GM12878 (cell line): ENCODE measurements around the gene RBM12. TPM values are rescaled to one million over a fixed set of nuclear protein-coding genes. Genes with fewer than 3 reads are reported as not detected.

Experiments
- ATAC-seq: fragments of 200-7000 bp; cut with Tn5 transposase; 3 replicates; pipeline ENCODE4 v1.9.1; 2020; ENCODE audit warnings: mild to moderate bottlenecking, moderate library complexity
- BruUV-seq: library from RNA; stranded (reverse); fragments of 400-500 nt; replicated peaks from 2 replicates; lab custom pipeline; 2021; lab: Mats Ljungman, UMichigan
- CTCF ChIA-PET: fragments of 300-600 bp; sonication (Branson Sonifier 250); formaldehyde crosslinking; extraction: SDS; loops from one replicate; lab custom pipeline; 2021; ENCODE audit warnings: inconsistent platforms; lab: Yijun Ruan, JAX
- POLR2A ChIA-PET: fragments of 350-600 bp; formaldehyde crosslinking; extraction: SDS; loops from one replicate; lab custom pipeline; 2021; ENCODE audit warnings: inconsistent platforms; lab: Charles Lee
- RAD21 ChIA-PET: fragments of 300-600 bp; sonication (Branson Sonifier 250); formaldehyde crosslinking; loops from one replicate; lab custom pipeline; 2023; ENCODE audit warnings: antibody characterized with exemption; ENCODE audit not compliant: unreplicated experiment; lab: Charles Lee
- SMC1A ChIA-PET: fragments of 300-600 bp; sonication (Branson Sonifier 250); formaldehyde crosslinking; loops from one replicate; lab custom pipeline; 2023; ENCODE audit not compliant: unreplicated experiment, uncharacterized antibody; lab: Charles Lee
- DNase-seq: peaks from one replicate; pipeline ENCODE4 v3.0.0-alpha.2; 2011; ENCODE audit warnings: low read depth, low spot score
- FAIRE-seq: peaks from 3 replicates; lab custom pipeline; 2011; peaks lifted over from hg19 to GRCh38; lab: Jason Lieb, UNC
- H2AFZ ChIP-seq: 2 replicates; pipeline ENCODE4 v1.6.0; 2011; ENCODE audit warnings: low read depth, low read length, control low read depth; ENCODE audit not compliant: control insufficient read depth
- H3K27ac ChIP-seq: 2 replicates; pipeline ENCODE4 v1.5.1; 2011; ENCODE audit warnings: control low read depth; ENCODE audit not compliant: control insufficient read depth, insufficient read depth
- H3K27me3 ChIP-seq, 2 experiments: replicated peaks in 1 of 2; 2 replicates each; pipeline versions ENCODE4 v1.6.0 to v1.6.1; 2011; ENCODE audit warnings: low read length in 1 of 2; ENCODE audit not compliant: control insufficient read depth in 2 of 2, insufficient read depth in 2 of 2
- H3K36me3 ChIP-seq, 2 experiments: 2 replicates each; pipeline ENCODE4 v1.5.1; 2011; ENCODE audit warnings: low read length in 1 of 2; ENCODE audit not compliant: control insufficient read depth in 2 of 2, insufficient read depth in 2 of 2
- H3K4me1 ChIP-seq: 2 replicates; pipeline ENCODE4 v1.6.1; 2011; ENCODE audit warnings: mild to moderate bottlenecking, low read length, moderate library complexity, mixed read lengths; ENCODE audit not compliant: control insufficient read depth, insufficient read depth
- H3K4me2 ChIP-seq: 2 replicates; pipeline ENCODE4 v1.6.0; 2011; ENCODE audit warnings: control low read depth; ENCODE audit not compliant: control insufficient read depth, insufficient read depth
- H3K4me3 ChIP-seq: fragments of 200-600 bp; sonication (generic); 2 replicates; pipeline ENCODE4 v1.5.1; 2016
- H3K79me2 ChIP-seq: 2 replicates; pipeline ENCODE4 v1.6.0; 2011; ENCODE audit warnings: low read length; ENCODE audit not compliant: control insufficient read depth, insufficient read depth
- H3K9ac ChIP-seq: 2 replicates; pipeline ENCODE4 v1.8.0; 2011; ENCODE audit warnings: low read length, control low read depth, mixed read lengths; ENCODE audit not compliant: control insufficient read depth, insufficient read depth
- H3K9me3 ChIP-seq: replicated peaks from 3 replicates; pipeline ENCODE4 v1.5.1; 2011; ENCODE audit warnings: mild to moderate bottlenecking, low read length; ENCODE audit not compliant: control insufficient read depth, insufficient read depth
- H4K20me1 ChIP-seq: 2 replicates; pipeline ENCODE4 v1.6.0; 2011; ENCODE audit not compliant: control insufficient read depth, insufficient read depth
- ATF7 ChIP-seq: fragments of 450-650 bp; IDR thresholded peaks from 2 replicates; pipeline ENCODE4 v1.6.1; 2016; ENCODE audit warnings: low read depth, mild to moderate bottlenecking
- BACH1 ChIP-seq: fragments of 450-650 bp; IDR thresholded peaks from 2 replicates; pipeline ENCODE4 v1.6.1; 2017; ENCODE audit warnings: mild to moderate bottlenecking, borderline replicate concordance
- BHLHE40 ChIP-seq, 2 experiments: fragments of 450-650 bp in 1 of 2; IDR thresholded peaks; 2 replicates each; pipeline ENCODE4 v1.6.1; 2011 to 2017; ENCODE audit warnings: low read depth in 2 of 2, borderline replicate concordance in 1 of 2, improper control_type of control experiment in 1 of 2, low read length in 1 of 2, mild to moderate bottlenecking in 1 of 2
- CHD2 ChIP-seq: IDR thresholded peaks from 2 replicates; pipeline ENCODE4 v1.6.1; 2011; ENCODE audit warnings: low read depth, low read length, improper control_type of control experiment, borderline replicate concordance
- CREM ChIP-seq: IDR thresholded peaks from 2 replicates; pipeline ENCODE4 v1.6.1; 2014; ENCODE audit warnings: antibody characterized with exemption, low read depth
- DPF2 ChIP-seq: fragments of 450-650 bp; IDR thresholded peaks from 2 replicates; pipeline ENCODE4 v1.6.1; 2017; ENCODE audit warnings: mild to moderate bottlenecking
- GATAD2B ChIP-seq: fragments of 450-650 bp; conservative IDR thresholded peaks from 2 replicates; pipeline ENCODE4 v1.6.1; 2017; ENCODE audit warnings: low read depth, mild to moderate bottlenecking, moderate library complexity
- HDAC2 ChIP-seq: fragments of 200-600 bp; sonication (generic); IDR thresholded peaks from 2 replicates; pipeline ENCODE4 v1.6.1; 2017
- HDGF ChIP-seq: fragments of 450-650 bp; IDR thresholded peaks from 2 replicates; pipeline ENCODE4 v1.6.1; 2016; ENCODE audit warnings: antibody characterized with exemption
- IKZF1 ChIP-seq: fragments of 450-650 bp; conservative IDR thresholded peaks from 2 replicates; pipeline ENCODE4 v1.6.1; 2017; ENCODE audit warnings: antibody characterized with exemption, mild to moderate bottlenecking
- KAT2A ChIP-seq: conservative IDR thresholded peaks from 2 replicates; pipeline ENCODE4 v1.6.1; 2011; ENCODE audit warnings: low read depth, low read length; ENCODE audit not compliant: control insufficient read depth
- LARP7 ChIP-seq: fragments of 450-650 bp; IDR thresholded peaks from 2 replicates; pipeline ENCODE4 v1.6.1; 2017; ENCODE audit warnings: mild to moderate bottlenecking
- MTA2 ChIP-seq: fragments of 450-650 bp; IDR thresholded peaks from 2 replicates; pipeline ENCODE4 v1.6.1; 2016; ENCODE audit warnings: low read depth, mild to moderate bottlenecking, moderate library complexity
- NBN ChIP-seq: fragments of 450-650 bp; IDR thresholded peaks from 2 replicates; pipeline ENCODE4 v1.6.1; 2016
- NR2C1 ChIP-seq: fragments of 450-650 bp; IDR thresholded peaks from 2 replicates; pipeline ENCODE4 v1.6.1; 2017; ENCODE audit warnings: antibody characterized with exemption, mild to moderate bottlenecking, moderate library complexity
- NR2F1 ChIP-seq: fragments of 450-650 bp; conservative IDR thresholded peaks from 2 replicates; pipeline ENCODE4 v1.6.1; 2017; ENCODE audit warnings: mild to moderate bottlenecking
- RELA ChIP-seq: fragments of 450-650 bp; IDR thresholded peaks from 2 replicates; pipeline ENCODE4 v1.8.0; 2014; ENCODE audit warnings: borderline replicate concordance; ENCODE audit not compliant: partially characterized antibody
- RFX5 ChIP-seq: IDR thresholded peaks from 2 replicates; pipeline ENCODE4 v1.6.1; 2011; ENCODE audit warnings: low read depth, low read length, improper control_type of control experiment
- RUNX3 ChIP-seq: IDR thresholded peaks from 2 replicates; pipeline ENCODE4 v1.6.1; 2012; ENCODE audit warnings: low read length, inconsistent platforms
- SIN3A ChIP-seq: IDR thresholded peaks from 2 replicates; pipeline ENCODE4 v1.6.1; 2012; ENCODE audit warnings: low read depth, low read length, improper control_type of control experiment
- SMAD1 ChIP-seq: fragments of 450-650 bp; IDR thresholded peaks from 2 replicates; pipeline ENCODE4 v1.6.1; 2018; ENCODE audit warnings: mild to moderate bottlenecking, low read depth; ENCODE audit not compliant: partially characterized antibody
- SMARCA5 ChIP-seq: fragments of 450-650 bp; IDR thresholded peaks from 2 replicates; pipeline ENCODE4 v1.6.1; 2017; ENCODE audit warnings: mild to moderate bottlenecking
- SMC3 ChIP-seq: IDR thresholded peaks from 2 replicates; pipeline ENCODE4 v1.6.1; 2011; ENCODE audit warnings: low read length, improper control_type of control experiment, borderline replicate concordance
- STAT3 ChIP-seq: IDR thresholded peaks from 2 replicates; pipeline ENCODE4 v1.6.1; 2011; ENCODE audit warnings: low read depth, low read length, improper control_type of control experiment
- TAF1 ChIP-seq: IDR thresholded peaks from 2 replicates; pipeline ENCODE4 v1.6.1; 2011; ENCODE audit warnings: mild to moderate bottlenecking, low read depth, low read length, borderline replicate concordance
- TCF12 ChIP-seq: IDR thresholded peaks from 2 replicates; pipeline ENCODE4 v1.6.1; 2011; ENCODE audit warnings: low read depth, mild to moderate bottlenecking, low read length
- TCF7 ChIP-seq: IDR thresholded peaks from 2 replicates; pipeline ENCODE4 v1.6.1; 2014; ENCODE audit warnings: antibody characterized with exemption, borderline replicate concordance
- WGBS: methylation state at CpG from one replicate; pipeline ENCODE4 v1.1.6; 2016; ENCODE audit warnings: low lambda C conversion rate; ENCODE audit not compliant: insufficient replicate concordance, insufficient coverage; ENCODE audit errors: missing lambda C conversion rate; 5-methylcytosine and 5-hydroxymethylcytosine counted together
- in situ Hi-C: fragments of 300-500 bp; cut with MboI; formaldehyde crosslinking; loops from 9 replicates; pipeline ENCODE4 v1.14.3; 2018; ENCODE audit warnings: mixed read lengths
- intact Hi-C: fragments of 100-400 bp; cut with micrococcal nuclease; formaldehyde crosslinking; loops from one replicate; pipeline ENCODE4 v1.14.2; 2022; ENCODE audit not compliant: unreplicated experiment
- polyA plus RNA-seq, 11 experiments: library from polyadenylated mRNA; depleted of rRNA in 4 of 11; unstranded in 6 of 11; stranded (reverse) in 5 of 11; fragments of >200 nt; fragmentation: Nextera tagmentation in 4 of 11; fragmentation: Illumina TruSeq in 1 of 11; extraction: Ambion mirVana in 4 of 11; extraction: Trizol in 1 of 11; gene quantifications; 1 replicate in 1 of 11; 2 replicates in 10 of 11; pipeline versions ENCODE4 v1.2.1 to v1.2.3, GENCODE V29; 2011 to 2016; ENCODE audit warnings: inconsistent platforms in 2 of 11, missing spikeins in 2 of 11, low read depth in 1 of 11
- total RNA-seq, 4 experiments: library from RNA; depleted of rRNA in 3 of 4; stranded (reverse); fragments of >200 nt in 3 of 4; fragmentation: Illumina TruSeq in 1 of 4; extraction: Trizol in 1 of 4; gene quantifications; 2 replicates each; pipeline versions ENCODE4 v1.2.1 to v1.2.3, GENCODE V29; 2013 to 2021
- TF ChIP-seq, protein P1 (sequence below): IDR thresholded peaks from 2 replicates; pipeline ENCODE4 v1.6.1; 2012; ENCODE audit warnings: low read depth, low read length, improper control_type of control experiment

RBM12 gene
- total and polyA plus RNA-seq, 10 of the 15 experiments (the other 5 are each of a cell fraction or from before 2014, with no cell fraction given): 4.7 to 153 (median 58.5) TPM

- no peaks in the 10 kb centered on the region; the same call in none of the 2 replicates for H3K79me2 ChIP-seq
- ChIA-PET CTCF (interaction anchor here (0.6 to 1.6 kb wide), 6 partner anchors 11 to 338 kb away, joined by 3 to 7 read pairs (median 4); partner anchors contain the start of gene SCAND1), RAD21 (interaction anchor here (0.7 to 2.2 kb wide), 8 partner anchors 9 to 338 kb away, joined by 3 to 8 read pairs (median 4); partner anchors contain the start of genes CPNE1, RBM12 and SCAND1), POLR2A (interaction anchor here (0.5 to 5.0 kb wide), 8 partner anchors 48 to 471 kb away, joined by 3 to 24 read pairs (median 3); partner anchors contain the start of genes CPNE1, RBM12 and RBM39), SMC1A (interaction anchor here (0.6 to 2.2 kb wide), 8 partner anchors 19 to 338 kb away, joined by 3 to 10 read pairs (median 3); partner anchors contain the start of genes ERGIC3, RBM39 and SCAND1)
- H2AFZ ChIP-seq: peak within 1 kb of the TSS; percentile 93
- H3K27me3 ChIP-seq: no peaks in the 10 kb centered on the region
- peak within 1 kb of the TSS; percentile 71 for H3K27ac ChIP-seq
- ATAC-seq (peak; percentile 84), FAIRE-seq (peak; percentile 97), DNase-seq (no peak)
- H3K4me2 ChIP-seq: peak within 1 kb of the TSS; percentile 95
- no peaks in the 10 kb centered on the region for H3K36me3 ChIP-seq
- 1% methylated on average over 66 of the region's 68 CpGs for WGBS
- peaks cover 44% of the 10 kb centered on the region for H3K4me1 ChIP-seq
- peak within 1 kb of the TSS; percentile 72 for H3K9ac ChIP-seq
- BruUV-seq: no TSS peak
- intact Hi-C loops: loop anchor here (1.0 to 10.0 kb wide), 3 partner anchors 74 to 338 kb away; partner anchors contain the start of genes ERGIC3 and SCAND1
- no peaks in the 10 kb centered on the region; the same call in 2 of the 3 replicates for H3K9me3 ChIP-seq
- H3K4me3 ChIP-seq: peak within 1 kb of the TSS; percentile 99
- no peaks in the 10 kb centered on the region for H4K20me1 ChIP-seq
- in situ Hi-C loops: no loop called here
- 0 out of 2 replicates have a peak, but pooled peaks have one; percentile 34 for TF ChIP-seq HDAC2
- TF ChIP-seq SMC3: no peak
- TF ChIP-seq RFX5: no peak
- TF ChIP-seq BACH1: 0 out of 2 replicates have a peak, but pooled peaks have one; percentile 63
- peak; percentile 94 for TF ChIP-seq GATAD2B
- TF ChIP-seq, protein P1, sequence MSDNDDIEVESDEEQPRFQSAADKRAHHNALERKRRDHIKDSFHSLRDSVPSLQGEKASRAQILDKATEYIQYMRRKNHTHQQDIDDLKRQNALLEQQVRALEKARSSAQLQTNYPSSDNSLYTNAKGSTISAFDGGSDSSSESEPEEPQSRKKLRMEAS: no peak; the same call in 1 of the 2 replicates
- no peak for TF ChIP-seq TCF7
- TF ChIP-seq TAF1: 0 out of 2 replicates have a peak, but pooled peaks have one; percentile 7
- peak; percentile 19; the same call in 1 of the 2 replicates for TF ChIP-seq RUNX3
- peak in 1 of 2 experiments; percentile 59; a peak in 1 of 4 replicates for TF ChIP-seq BHLHE40 (IDR thresholded peaks at IDR 0.05; ENCODE audit: borderline replicate concordance in 1 of 2, low read depth in 2 of 2, low read length in 1 of 2)
- peak; percentile 97 for TF ChIP-seq CREM
- TF ChIP-seq TCF12: 0 out of 2 replicates have a peak, but pooled peaks have one; percentile 20
- peak; percentile 92 for TF ChIP-seq LARP7
- no peak for TF ChIP-seq SIN3A
- peak; percentile 96 for TF ChIP-seq HDGF
- 0 out of 2 replicates have a peak, but pooled peaks have one; percentile 38 for TF ChIP-seq NBN
- peak; percentile 71 for TF ChIP-seq IKZF1
- 0 out of 2 replicates have a peak, but pooled peaks have one; percentile 81 for TF ChIP-seq SMARCA5
- TF ChIP-seq MTA2: no peak
- no peak for TF ChIP-seq KAT2A
- 0 out of 2 replicates have a peak, but pooled peaks have one; percentile 65 for TF ChIP-seq ATF7
- TF ChIP-seq SMAD1: no peak
- TF ChIP-seq RELA: no peak
- peak; percentile 90 for TF ChIP-seq DPF2
- no peak for TF ChIP-seq CHD2
- TF ChIP-seq NR2C1: peak; percentile 51; the same call in 1 of the 2 replicates
- TF ChIP-seq STAT3: no peak
- peak; percentile 84 for TF ChIP-seq NR2F1
Observed at GRCh38 chr20:35615667-35616464, 48.8 kb downstream of the RBM12 start, which contains the start of gene SPAG4. SPAG4 (plus strand) TSS chr20:35615829; CDS start chr20:35616004, 175 bp downstream.
